Stomach (tissue), 4 donors: ENCODE data around the gene DHRS13.
A peak's percentile ranks its signal among the peaks of the same experiment; 100 is the strongest.

ENCODE experiments used
- EP300 ChIP-seq: sonication (generic); formaldehyde crosslinking; IDR thresholded peaks from one replicate; pipeline ENCODE4 v1.6.1; 2017; ENCODE audit warnings: antibody characterized with exemption
- POLR2A ChIP-seq, 4 donors: fragments of 450-650 bp; IDR thresholded peaks; one replicate each; pipeline ENCODE4 v1.6.1; 2016; ENCODE audit warnings: antibody characterized with exemption in 4 of 4, control low read depth in 2 of 4, mild to moderate bottlenecking in 1 of 4, moderate library complexity in 1 of 4
- POLR2AphosphoS5 ChIP-seq, 3 donors: sonication (generic); formaldehyde crosslinking; IDR thresholded peaks; one replicate each; pipeline ENCODE4 v1.6.1; 2016; ENCODE audit warnings: antibody characterized with exemption in 3 of 3
- TF ChIP-seq, protein P1 (sequence below), 7 experiments: fragments of 450-650 bp in 4 of 7; fragments of 200-600 bp in 3 of 7; sonication (generic) in 3 of 7; IDR thresholded peaks; one replicate each; pipeline ENCODE4 v1.5.1; 2016 to 2019; ENCODE audit warnings: antibody characterized with exemption in 7 of 7, control low read depth in 2 of 7, mild to moderate bottlenecking in 1 of 7

DNA sequence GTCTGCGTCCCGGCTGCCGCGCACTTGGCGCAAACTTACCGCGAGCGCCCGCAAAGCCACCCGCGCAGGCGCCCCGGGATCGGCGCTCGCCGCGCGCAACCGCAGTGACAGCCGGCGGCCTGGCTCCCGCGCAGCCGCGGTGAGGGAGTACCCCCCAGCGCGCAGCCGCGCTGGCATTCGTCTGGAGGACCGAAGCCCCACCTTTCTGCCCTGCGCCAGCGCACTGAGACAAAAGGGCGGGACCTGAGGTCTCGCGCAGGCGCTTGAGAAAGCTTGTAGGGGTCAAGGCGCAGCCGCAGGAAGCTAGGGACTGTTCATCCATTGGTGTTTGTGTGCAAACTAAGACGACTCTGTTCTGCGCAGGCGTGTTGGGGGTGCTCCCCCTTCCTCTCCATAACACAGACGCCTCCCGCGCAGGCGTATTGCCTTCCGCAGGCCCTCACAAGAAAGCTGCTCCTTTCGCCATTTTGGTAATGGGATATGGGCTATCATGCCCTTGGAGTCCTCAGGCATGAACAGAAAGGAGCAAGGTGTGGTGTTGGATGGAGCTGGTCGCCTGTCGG lies 48.6 kb upstream of the DHRS13 start, which contains the start of gene PHF12:
- TF ChIP-seq, protein P1, sequence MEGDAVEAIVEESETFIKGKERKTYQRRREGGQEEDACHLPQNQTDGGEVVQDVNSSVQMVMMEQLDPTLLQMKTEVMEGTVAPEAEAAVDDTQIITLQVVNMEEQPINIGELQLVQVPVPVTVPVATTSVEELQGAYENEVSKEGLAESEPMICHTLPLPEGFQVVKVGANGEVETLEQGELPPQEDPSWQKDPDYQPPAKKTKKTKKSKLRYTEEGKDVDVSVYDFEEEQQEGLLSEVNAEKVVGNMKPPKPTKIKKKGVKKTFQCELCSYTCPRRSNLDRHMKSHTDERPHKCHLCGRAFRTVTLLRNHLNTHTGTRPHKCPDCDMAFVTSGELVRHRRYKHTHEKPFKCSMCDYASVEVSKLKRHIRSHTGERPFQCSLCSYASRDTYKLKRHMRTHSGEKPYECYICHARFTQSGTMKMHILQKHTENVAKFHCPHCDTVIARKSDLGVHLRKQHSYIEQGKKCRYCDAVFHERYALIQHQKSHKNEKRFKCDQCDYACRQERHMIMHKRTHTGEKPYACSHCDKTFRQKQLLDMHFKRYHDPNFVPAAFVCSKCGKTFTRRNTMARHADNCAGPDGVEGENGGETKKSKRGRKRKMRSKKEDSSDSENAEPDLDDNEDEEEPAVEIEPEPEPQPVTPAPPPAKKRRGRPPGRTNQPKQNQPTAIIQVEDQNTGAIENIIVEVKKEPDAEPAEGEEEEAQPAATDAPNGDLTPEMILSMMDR (IDR thresholded peaks at IDR 0.05): no peak
- peak in 1 of 4 donors; percentile 41 for TF ChIP-seq POLR2A (IDR thresholded peaks at IDR 0.05)
- TF ChIP-seq POLR2AphosphoS5 (IDR thresholded peaks at IDR 0.05): peak; percentile 71 to 91 (median 89)
- no peak for TF ChIP-seq EP300
